Osteocyte (in vitro differentiated cells): ENCODE data around the gene TJP2. TPM values are rescaled to one million over a fixed set of nuclear protein-coding genes. Genes with fewer than 3 reads are reported as not detected.

ENCODE experiments used
- DNase-seq: peaks from one replicate; pipeline ENCODE4 v3.0.0; 2021; ENCODE audit warnings: mixed read lengths; ENCODE audit not compliant: unreplicated experiment; ENCODE audit errors: extremely low spot score
- H3K27ac Mint-ChIP-seq: one replicate; pipeline ENCODE4 v1.8.0; 2021; ENCODE audit warnings: mild to moderate bottlenecking, mixed read lengths; ENCODE audit not compliant: unreplicated experiment
- H3K27me3 Mint-ChIP-seq: one replicate; pipeline ENCODE4 v1.8.0; 2021; ENCODE audit warnings: mixed read lengths; ENCODE audit not compliant: unreplicated experiment
- H3K36me3 Mint-ChIP-seq: one replicate; pipeline ENCODE4 v1.8.0; 2021; ENCODE audit warnings: mixed read lengths; ENCODE audit not compliant: unreplicated experiment
- H3K4me1 Mint-ChIP-seq: one replicate; pipeline ENCODE4 v1.8.0; 2021; ENCODE audit warnings: mixed read lengths; ENCODE audit not compliant: unreplicated experiment
- H3K4me3 Mint-ChIP-seq: one replicate; pipeline ENCODE4 v1.8.0; 2021; ENCODE audit warnings: mild to moderate bottlenecking, moderate library complexity, mixed read lengths; ENCODE audit not compliant: unreplicated experiment
- H3K9me3 Mint-ChIP-seq: one replicate; pipeline ENCODE4 v1.8.0; 2021; ENCODE audit warnings: mixed read lengths; ENCODE audit not compliant: unreplicated experiment
- CTCF ChIP-seq: fragments of 200-600 bp; sonication (generic); IDR thresholded peaks from 2 replicates; pipeline ENCODE4 v1.5.0; 2021; ENCODE audit warnings: antibody characterized with exemption, mild to moderate bottlenecking, moderate library complexity
- total RNA-seq: library from RNA; stranded (reverse); gene quantifications from 2 replicates; pipeline ENCODE4 v1.2.1, GENCODE V29; 2021

TJP2 gene
- total RNA-seq, 1 donor from 2014 or later = 42.7 TPM

DNA sequence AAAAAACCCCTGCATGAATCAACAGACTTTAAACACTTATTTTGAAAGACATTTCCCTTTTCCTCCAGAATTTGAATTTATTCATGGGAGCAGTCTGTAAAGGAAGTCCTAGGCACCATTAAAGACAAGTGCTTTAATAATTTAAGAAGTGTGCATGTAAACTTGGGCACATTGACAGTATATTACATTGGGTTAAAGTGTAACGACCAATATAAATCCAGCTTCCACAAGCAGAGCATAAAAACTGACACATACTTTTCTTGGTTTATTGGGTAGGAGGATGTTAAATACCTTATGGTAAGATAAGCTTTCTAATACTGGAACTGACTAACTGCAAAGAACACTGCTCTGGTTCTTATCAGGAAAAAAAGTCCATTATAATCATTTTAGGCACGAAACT, 149.8 kb downstream of the TJP2 start:
- Mint-ChIP-seq H3K36me3 (no peaks in the 10 kb centered on the region), H3K27me3 (peaks cover 83% of the 10 kb centered on the region), H3K4me3 (no peak overlapping the region), H3K4me1 (peaks cover 12% of the 10 kb centered on the region), H3K27ac (no peak overlapping the region), H3K9me3 (no peaks in the 10 kb centered on the region)
- DNase-seq = no peak
- no peak for TF ChIP-seq CTCF

Other genes with a start within 250 kb of the TJP2 start
- gene PRKACG, start 160.2 kb upstream of the TJP2 start, total RNA-seq = not detected in 2 replicates
- 9.8 and 11.2 TPM in 2 replicates for gene FXN, start 138.5 kb upstream of the TJP2 start, total RNA-seq
- gene ENTREP1, start 150.9 kb downstream of the TJP2 start, total RNA-seq = 0.24 and 0.26 TPM in 2 replicates